Naive thymus-derived CD8-positive, alpha-beta T cell (primary cell): Measurements from ENCODE around the gene PSME4. TPM values are rescaled to one million over a fixed set of nuclear protein-coding genes. Genes with fewer than 3 reads are reported as not detected.
A peak's percentile ranks its signal among the peaks of the same experiment; 100 is the strongest.
"Not testable (repeated sequence)": the region's sequence is repeated elsewhere in the genome, so short reads cannot be mapped to it uniquely, and the experiment has no call there.

Experiments
- ATAC-seq, 2 donors: fragments of 150-1000 bp; cut with Tn5 transposase in 1 of 2; sonication (Bioruptor Pico), chemical (Tn5 transposase) in 1 of 2; 1 replicate in 1 of 2; 2 replicates in 1 of 2; pipeline ENCODE4 v1.10.0; 2021; ENCODE audit warnings: mild to moderate bottlenecking in 2 of 2, moderate library complexity in 2 of 2
- POLR2A ChIA-PET: fragments of 350-600 bp; sonication (Branson Sonifier 250); formaldehyde crosslinking; loops from one replicate; lab custom pipeline; 2021; ENCODE audit warnings: antibody characterized with exemption; lab: Charles Lee
- DNase-seq, 10 donors: peaks; one replicate each; pipeline versions ENCODE4 v3.0.0 to v3.0.0-alpha.2; 2020 to 2022
- H3K27ac Mint-ChIP-seq, 10 donors: one replicate each; pipeline ENCODE4 v1.8.0; 2020 to 2022; ENCODE audit warnings: mild to moderate bottlenecking in 10 of 10, mixed read lengths in 10 of 10, moderate library complexity in 4 of 10, inconsistent platforms in 1 of 10
- H3K27me3 Mint-ChIP-seq, 5 donors: one replicate each; pipeline ENCODE4 v1.8.0; 2021 to 2022; ENCODE audit warnings: mixed read lengths in 5 of 5
- H3K36me3 Mint-ChIP-seq, 3 donors: one replicate each; pipeline ENCODE4 v1.8.0; 2020 to 2022; ENCODE audit warnings: mixed read lengths in 3 of 3, mild to moderate bottlenecking in 2 of 3, inconsistent platforms in 1 of 3
- H3K4me1 Mint-ChIP-seq, 4 donors: one replicate each; pipeline ENCODE4 v1.8.0; 2021 to 2022; ENCODE audit warnings: mixed read lengths in 4 of 4
- H3K4me3 Mint-ChIP-seq, 10 donors: one replicate each; pipeline ENCODE4 v1.8.0; 2020 to 2022; ENCODE audit warnings: mild to moderate bottlenecking in 10 of 10, mixed read lengths in 10 of 10, moderate library complexity in 6 of 10, inconsistent platforms in 1 of 10
- H3K9me3 Mint-ChIP-seq, 9 donors: one replicate each; pipeline ENCODE4 v1.8.0; 2020 to 2022; ENCODE audit warnings: mixed read lengths in 9 of 9, mild to moderate bottlenecking in 3 of 9, inconsistent platforms in 1 of 9, moderate library complexity in 1 of 9
- polyA plus RNA-seq, 3 donors: library from polyadenylated mRNA; unstranded; fragments of 300-500 nt; fragmentation: Illumina TruSeq; gene quantifications; one replicate each; pipeline ENCODE4 v1.2.3, GENCODE V29; 2021
- total RNA-seq, 8 experiments: library from RNA in 2 of 8; stranded (reverse) in 2 of 8; gene quantifications; one replicate each; pipeline ENCODE4 v1.2.3 and lab custom pipeline; 2021 to 2026

PSME4 gene
- total and polyA plus RNA-seq, 5 experiments from 2014 or later, result 3.5 to 59.9 (median 4.3) TPM

- POLR2A ChIA-PET, H3K4me3 Mint-ChIP-seq, H3K27me3 Mint-ChIP-seq, DNase-seq, H3K9me3 Mint-ChIP-seq, ATAC-seq, H3K4me1 Mint-ChIP-seq: not testable (repeated sequence)
- Mint-ChIP-seq H3K36me3 (peaks cover 0 to 20% (median 17%) of the 10 kb centered on the region in 3 donors), H3K27ac (peak overlapping the region in 1 of 10 donors; percentile 61)
Observed at GRCh38 chr2:53851052-53851757, 119.6 kb downstream of the PSME4 start.

GRCh38 chr2:53848062-53848461, 122.7 kb downstream of the PSME4 start:
- POLR2A ChIA-PET, result no interaction called here
- ATAC-seq (no peak), DNase-seq (no peak)
- Mint-ChIP-seq H3K27ac (peak overlapping the region in 3 of 10 donors; percentile 5 to 72 (median 27)), H3K4me1 (peaks cover 3 to 12% (median 5%) of the 10 kb centered on the region in 4 donors), H3K36me3 (peaks cover 0 to 9% (median 5%) of the 10 kb centered on the region in 3 donors), H3K9me3 (no peaks in the 10 kb centered on the region), H3K27me3 (no peaks in the 10 kb centered on the region), H3K4me3 (no peak overlapping the region)

GRCh38 chr2:53843595-53843994, 127.2 kb downstream of the PSME4 start:
- Mint-ChIP-seq H3K27ac (peak overlapping the region in 3 of 10 donors; percentile 20 to 87 (median 80)), H3K36me3 (peaks cover 0 to 2% (median 0%) of the 10 kb centered on the region in 3 donors), H3K4me1 (peaks cover 6 to 12% (median 6%) of the 10 kb centered on the region in 4 donors), H3K27me3 (no peaks in the 10 kb centered on the region), H3K9me3 (peaks cover 0 to 4% (median 0%) of the 10 kb centered on the region in 9 donors), H3K4me3 (peak overlapping the region in 1 of 10 donors; percentile 64)
- no peak for ATAC-seq
- no peak for DNase-seq
- POLR2A ChIA-PET, result no interaction called here

- H3K4me1 Mint-ChIP-seq, result peaks cover 6 to 12% (median 6%) of the 10 kb centered on the region in 4 donors
- POLR2A ChIA-PET, result no interaction called here
- DNase-seq, result no peak
- peaks cover 0 to 4% (median 0%) of the 10 kb centered on the region in 9 donors for H3K9me3 Mint-ChIP-seq
- no peak overlapping the region for H3K4me3 Mint-ChIP-seq
- H3K27me3 Mint-ChIP-seq, result no peaks in the 10 kb centered on the region
- H3K36me3 Mint-ChIP-seq, result peaks cover 0 to 2% (median 0%) of the 10 kb centered on the region in 3 donors
- no peak for ATAC-seq
- peak overlapping the region in 1 of 10 donors; percentile 80 for H3K27ac Mint-ChIP-seq
Observed at GRCh38 chr2:53842891-53843290, 127.9 kb downstream of the PSME4 start.

- POLR2A ChIA-PET, H3K9me3 Mint-ChIP-seq, H3K36me3 Mint-ChIP-seq, DNase-seq, H3K4me3 Mint-ChIP-seq, ATAC-seq, H3K27me3 Mint-ChIP-seq, H3K27ac Mint-ChIP-seq: not testable (repeated sequence)
- peaks cover 6 to 12% (median 6%) of the 10 kb centered on the region in 4 donors for H3K4me1 Mint-ChIP-seq
Observed at GRCh38 chr2:53841651-53842050, 129.1 kb downstream of the PSME4 start.

GRCh38 chr2:53840580-53840979, 130.2 kb downstream of the PSME4 start:
- Mint-ChIP-seq H3K36me3 (peaks cover 0 to 7% (median 2%) of the 10 kb centered on the region in 3 donors), H3K9me3 (peaks cover 0 to 4% (median 0%) of the 10 kb centered on the region in 9 donors), H3K27ac (no peak overlapping the region), H3K27me3 (no peaks in the 10 kb centered on the region), H3K4me3 (no peak overlapping the region), H3K4me1 (peaks cover 6 to 9% (median 6%) of the 10 kb centered on the region in 4 donors)
- ATAC-seq (no peak), DNase-seq (no peak)
- POLR2A ChIA-PET, result no interaction called here

- DNase-seq, H3K4me1 Mint-ChIP-seq, H3K4me3 Mint-ChIP-seq, H3K27ac Mint-ChIP-seq, H3K27me3 Mint-ChIP-seq, ATAC-seq, POLR2A ChIA-PET: not testable (repeated sequence)
- Mint-ChIP-seq H3K36me3 (peaks cover 11 to 40% (median 37%) of the 10 kb centered on the region in 3 donors), H3K9me3 (peaks cover 0 to 11% (median 3%) of the 10 kb centered on the region in 9 donors)
Observed at GRCh38 chr2:53829980-53830290, 140.9 kb downstream of the PSME4 start.

GRCh38 chr2:53829273-53829979, 141.4 kb downstream of the PSME4 start:
- ATAC-seq, result no peak
- H3K27ac Mint-ChIP-seq, result no peak overlapping the region
- H3K36me3 Mint-ChIP-seq, result peaks cover 11 to 37% (median 36%) of the 10 kb centered on the region in 3 donors
- peaks cover 0 to 11% (median 3%) of the 10 kb centered on the region in 9 donors for H3K9me3 Mint-ChIP-seq
- POLR2A ChIA-PET, result no interaction called here
- DNase-seq, result no peak
- no peaks in the 10 kb centered on the region for H3K4me1 Mint-ChIP-seq
- H3K4me3 Mint-ChIP-seq, result no peak overlapping the region
- no peaks in the 10 kb centered on the region for H3K27me3 Mint-ChIP-seq

GRCh38 chr2:53828331-53828730, 142.5 kb downstream of the PSME4 start:
- DNase-seq (no peak), ATAC-seq (no peak)
- H3K4me1 Mint-ChIP-seq, result no peaks in the 10 kb centered on the region
- no peaks in the 10 kb centered on the region for H3K27me3 Mint-ChIP-seq
- no peak overlapping the region for H3K4me3 Mint-ChIP-seq
- POLR2A ChIA-PET, result no interaction called here
- H3K27ac Mint-ChIP-seq, result no peak overlapping the region
- peaks cover 0 to 11% (median 3%) of the 10 kb centered on the region in 9 donors for H3K9me3 Mint-ChIP-seq
- peaks cover 7 to 31% (median 27%) of the 10 kb centered on the region in 3 donors for H3K36me3 Mint-ChIP-seq

- no peak for DNase-seq
- POLR2A ChIA-PET, result no interaction called here
- Mint-ChIP-seq H3K27me3 (no peaks in the 10 kb centered on the region), H3K4me3 (no peak overlapping the region), H3K27ac (no peak overlapping the region), H3K36me3 (peaks cover 7 to 25% (median 21%) of the 10 kb centered on the region in 3 donors), H3K4me1 (no peaks in the 10 kb centered on the region), H3K9me3 (peaks cover 0 to 11% (median 3%) of the 10 kb centered on the region in 9 donors)
- no peak for ATAC-seq
Observed at GRCh38 chr2:53827398-53828175, 143.2 kb downstream of the PSME4 start.

- no peak overlapping the region for H3K4me3 Mint-ChIP-seq
- DNase-seq (no peak), ATAC-seq (no peak)
- no peaks in the 10 kb centered on the region for H3K27me3 Mint-ChIP-seq
- no peaks in the 10 kb centered on the region for H3K4me1 Mint-ChIP-seq
- peak overlapping the region in 3 of 10 donors; percentile 24 to 76 (median 73) for H3K27ac Mint-ChIP-seq
- POLR2A ChIA-PET, result no interaction called here
- peaks cover 0 to 11% (median 3%) of the 10 kb centered on the region in 9 donors for H3K9me3 Mint-ChIP-seq
- H3K36me3 Mint-ChIP-seq, result peaks cover 7 to 17% (median 16%) of the 10 kb centered on the region in 3 donors
Observed at GRCh38 chr2:53826587-53827397, 144.0 kb downstream of the PSME4 start.

GRCh38 chr2:53826030-53826410, 144.8 kb downstream of the PSME4 start:
- Mint-ChIP-seq H3K27ac (peak overlapping the region in 1 of 10 donors; percentile 3), H3K4me3 (no peak overlapping the region), H3K36me3 (peaks cover 7 to 13% (median 10%) of the 10 kb centered on the region in 3 donors), H3K4me1 (no peaks in the 10 kb centered on the region), H3K9me3 (peaks cover 0 to 11% (median 3%) of the 10 kb centered on the region in 9 donors), H3K27me3 (no peaks in the 10 kb centered on the region)
- DNase-seq, result no peak
- ATAC-seq, result no peak
- POLR2A ChIA-PET, result no interaction called here
